ENCODE data around the gene SARDH.

GRCh38 chr9:133739408-133740280 lies 1.5 kb upstream of the SARDH start:
- TF ChIP-seq CTCF (IDR thresholded peaks at IDR 0.05; ENCODE audit: extremely low read depth in 1 of 2, insufficient read depth in 1 of 2, low read depth in 1 of 2, low read length in 2 of 2) (no peak), JUN (IDR thresholded peaks at IDR 0.05; ENCODE audit: borderline replicate concordance, insufficient read depth, insufficient read length, low read depth) (no peak), POLR2AphosphoS5 (IDR thresholded peaks at IDR 0.05; ENCODE audit: insufficient read depth, low read depth, low read length) (no peak)
